ENCODE data around the gene BEST1. TPM values are rescaled to one million over a fixed set of nuclear protein-coding genes. Genes with fewer than 3 reads are reported as not detected.

The BEST1 gene
- total and polyA plus RNA-seq, 2 of the 13 experiments (the other 11 are each of a cell fraction or from before 2014, with no cell fraction given): 0.09 to 0.65 TPM

DNA sequence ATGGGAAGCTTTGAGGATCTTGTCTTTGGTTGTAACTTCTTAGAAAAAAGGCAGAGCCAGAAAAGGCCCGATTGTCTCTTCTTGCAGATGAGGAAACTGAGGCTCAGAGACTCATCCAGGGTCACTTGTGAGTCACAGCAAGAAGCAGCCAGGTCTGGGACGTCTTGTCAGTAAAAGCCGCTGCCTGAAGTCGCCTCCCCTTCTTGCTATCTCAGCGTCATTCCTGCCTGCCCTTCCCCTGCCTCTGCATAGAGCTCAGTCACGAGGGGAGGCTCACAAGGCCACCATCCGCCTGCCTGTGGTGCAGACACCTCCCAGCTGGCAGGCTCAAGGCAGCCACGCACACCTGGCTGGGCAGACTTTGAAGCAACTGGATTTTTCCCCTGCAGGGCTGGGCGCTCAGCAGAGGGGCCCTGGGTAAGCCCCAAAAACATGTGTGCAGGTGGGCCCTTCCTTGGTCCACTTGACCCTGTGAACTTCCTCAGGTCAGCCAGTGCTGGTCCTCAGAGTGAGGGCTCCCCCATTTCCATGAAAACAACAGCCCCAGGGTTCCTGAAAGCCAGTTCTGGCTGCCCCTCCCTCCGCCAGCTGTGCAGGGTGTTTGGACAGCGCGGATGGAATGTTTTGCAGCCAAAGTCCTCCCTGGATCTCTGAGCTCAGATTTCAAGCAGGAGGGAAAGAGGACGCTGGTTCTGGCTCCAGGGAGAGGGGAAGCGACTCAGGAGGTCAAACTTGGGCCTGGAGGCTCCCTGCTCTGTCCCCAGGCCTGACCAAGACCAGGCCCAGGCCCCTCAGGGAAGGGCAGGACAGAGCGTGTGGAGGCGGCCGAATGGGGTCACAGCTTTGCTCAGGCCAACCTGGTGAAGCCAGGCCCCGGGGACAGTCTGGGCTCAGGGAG is 26.7 kb upstream of the BEST1 start (continued):
- TF ChIP-seq, protein P1, sequence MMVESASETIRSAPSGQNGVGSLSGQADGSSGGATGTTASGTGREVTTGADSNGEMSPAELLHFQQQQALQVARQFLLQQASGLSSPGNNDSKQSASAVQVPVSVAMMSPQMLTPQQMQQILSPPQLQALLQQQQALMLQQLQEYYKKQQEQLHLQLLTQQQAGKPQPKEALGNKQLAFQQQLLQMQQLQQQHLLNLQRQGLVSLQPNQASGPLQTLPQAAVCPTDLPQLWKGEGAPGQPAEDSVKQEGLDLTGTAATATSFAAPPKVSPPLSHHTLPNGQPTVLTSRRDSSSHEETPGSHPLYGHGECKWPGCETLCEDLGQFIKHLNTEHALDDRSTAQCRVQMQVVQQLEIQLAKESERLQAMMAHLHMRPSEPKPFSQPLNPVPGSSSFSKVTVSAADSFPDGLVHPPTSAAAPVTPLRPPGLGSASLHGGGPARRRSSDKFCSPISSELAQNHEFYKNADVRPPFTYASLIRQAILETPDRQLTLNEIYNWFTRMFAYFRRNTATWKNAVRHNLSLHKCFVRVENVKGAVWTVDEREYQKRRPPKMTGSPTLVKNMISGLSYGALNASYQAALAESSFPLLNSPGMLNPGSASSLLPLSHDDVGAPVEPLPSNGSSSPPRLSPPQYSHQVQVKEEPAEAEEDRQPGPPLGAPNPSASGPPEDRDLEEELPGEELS (CRISPR knock-in tag; IDR thresholded peaks at IDR 0.05): peak; percentile 69
- TF ChIP-seq, protein P2, sequence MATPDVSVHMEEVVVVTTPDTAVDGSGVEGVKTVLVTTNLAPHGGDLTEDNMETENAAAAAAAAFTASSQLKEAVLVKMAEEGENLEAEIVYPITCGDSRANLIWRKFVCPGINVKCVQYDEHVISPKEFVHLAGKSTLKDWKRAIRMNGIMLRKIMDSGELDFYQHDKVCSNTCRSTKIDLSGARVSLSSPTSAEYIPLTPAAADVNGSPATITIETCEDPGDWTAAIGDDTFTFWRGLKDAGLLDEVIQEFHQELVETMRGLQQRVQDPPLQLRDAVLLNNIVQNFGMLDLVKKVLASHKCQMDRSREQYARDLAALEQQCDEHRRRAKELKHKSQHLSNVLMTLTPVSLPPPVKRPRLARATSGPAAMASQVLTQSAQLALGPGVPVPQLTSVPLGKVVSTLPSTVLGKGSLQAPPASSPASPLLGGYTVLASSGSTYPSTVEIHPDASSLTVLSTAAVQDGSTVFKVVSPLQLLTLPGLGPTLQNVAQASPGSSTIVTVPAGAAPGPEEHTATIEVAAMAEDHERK (CRISPR knock-in tag; IDR thresholded peaks at IDR 0.05; ENCODE audit: low read depth): no peak
- TF ChIP-seq ESRRA (CRISPR knock-in tag; IDR thresholded peaks at IDR 0.05; ENCODE audit: low read depth) (no peak), ZNF331 (CRISPR knock-in tag; IDR thresholded peaks at IDR 0.05) (peak; percentile 67), MEIS1 (CRISPR knock-in tag; IDR thresholded peaks at IDR 0.05; ENCODE audit: borderline replicate concordance) (peak; percentile 18; the same call in 1 of the 2 replicates), FOSL2 (CRISPR knock-in tag; IDR thresholded peaks at IDR 0.05) (no peak; the same call in 1 of the 2 replicates), TOE1 (CRISPR knock-in tag; IDR thresholded peaks at IDR 0.05) (no peak)
- TF ChIP-seq, protein P3, sequence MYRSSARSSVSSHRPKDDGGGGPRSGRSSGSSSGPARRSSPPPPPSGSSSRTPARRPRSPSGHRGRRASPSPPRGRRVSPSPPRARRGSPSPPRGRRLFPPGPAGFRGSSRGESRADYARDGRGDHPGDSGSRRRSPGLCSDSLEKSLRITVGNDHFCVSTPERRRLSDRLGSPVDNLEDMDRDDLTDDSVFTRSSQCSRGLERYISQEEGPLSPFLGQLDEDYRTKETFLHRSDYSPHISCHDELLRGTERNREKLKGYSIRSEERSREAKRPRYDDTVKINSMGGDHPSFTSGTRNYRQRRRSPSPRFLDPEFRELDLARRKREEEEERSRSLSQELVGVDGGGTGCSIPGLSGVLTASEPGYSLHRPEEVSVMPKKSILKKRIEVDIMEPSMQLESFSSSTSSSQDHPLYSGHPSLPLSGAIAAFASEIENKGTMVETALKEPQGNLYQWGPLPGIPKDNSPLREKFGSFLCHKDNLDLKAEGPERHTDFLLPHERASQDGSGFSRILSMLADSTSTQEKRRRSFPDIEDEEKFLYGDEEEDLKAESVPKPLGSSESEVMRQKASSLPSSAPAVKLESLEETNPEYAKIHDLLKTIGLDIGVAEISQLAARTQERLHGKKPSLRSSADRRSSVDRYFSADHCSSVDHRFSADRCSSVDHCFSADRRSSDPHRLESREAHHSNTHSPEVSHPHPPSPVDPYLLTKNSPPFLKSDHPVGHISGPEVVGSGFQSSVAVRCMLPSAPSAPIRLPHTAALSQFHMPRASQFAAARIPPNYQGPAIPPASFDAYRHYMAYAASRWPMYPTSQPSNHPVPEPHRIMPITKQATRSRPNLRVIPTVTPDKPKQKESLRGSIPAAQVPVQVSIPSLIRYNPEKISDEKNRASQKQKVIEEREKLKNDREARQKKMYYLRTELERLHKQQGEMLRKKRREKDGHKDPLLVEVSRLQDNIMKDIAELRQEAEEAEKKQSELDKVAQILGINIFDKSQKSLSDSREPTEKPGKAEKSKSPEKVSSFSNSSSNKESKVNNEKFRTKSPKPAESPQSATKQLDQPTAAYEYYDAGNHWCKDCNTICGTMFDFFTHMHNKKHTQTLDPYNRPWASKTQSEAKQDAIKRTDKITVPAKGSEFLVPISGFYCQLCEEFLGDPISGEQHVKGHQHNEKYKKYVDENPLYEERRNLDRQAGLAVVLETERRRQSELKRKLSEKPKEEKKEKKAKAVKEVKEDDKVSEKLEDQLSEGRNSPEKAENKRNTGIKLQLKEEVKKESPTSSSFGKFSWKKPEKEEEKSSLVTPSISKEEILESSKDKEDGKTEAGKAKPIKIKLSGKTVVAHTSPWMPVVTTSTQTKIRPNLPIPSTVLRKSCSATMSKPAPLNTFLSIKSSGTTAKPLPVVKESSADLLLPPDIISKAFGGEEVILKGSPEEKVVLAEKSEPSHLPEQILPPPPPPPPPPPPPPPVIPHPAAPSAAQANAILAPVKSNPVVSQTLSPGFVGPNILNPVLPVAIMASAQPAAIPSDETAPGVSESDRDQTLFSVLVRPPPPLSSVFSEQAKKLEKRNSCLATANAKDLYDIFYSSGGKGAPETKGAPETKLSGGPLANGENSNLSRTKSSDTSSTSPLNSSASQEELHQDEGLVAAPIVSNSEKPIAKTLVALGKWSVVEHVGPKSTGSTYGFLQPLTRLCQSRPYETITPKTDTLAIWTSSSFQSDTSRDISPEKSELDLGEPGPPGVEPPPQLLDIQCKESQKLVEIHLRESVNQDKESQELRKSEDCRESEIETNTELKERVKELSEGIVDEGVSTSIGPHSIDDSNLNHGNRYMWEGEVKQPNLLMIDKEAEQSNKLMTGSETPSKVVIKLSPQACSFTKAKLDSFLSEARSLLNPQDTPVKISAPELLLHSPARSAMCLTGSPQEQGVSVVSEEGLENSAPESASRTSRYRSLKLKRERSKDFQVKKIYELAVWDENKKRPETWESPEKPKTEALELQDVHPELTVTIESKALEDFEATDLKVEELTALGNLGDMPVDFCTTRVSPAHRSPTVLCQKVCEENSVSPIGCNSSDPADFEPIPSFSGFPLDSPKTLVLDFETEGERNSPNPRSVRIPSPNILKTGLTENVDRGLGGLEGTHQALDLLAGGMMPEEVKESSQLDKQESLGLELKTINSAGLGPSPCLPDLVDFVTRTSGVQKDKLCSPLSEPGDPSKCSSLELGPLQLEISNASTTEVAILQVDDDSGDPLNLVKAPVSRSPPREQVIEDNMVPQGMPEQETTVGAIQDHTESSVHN (CRISPR knock-in tag; IDR thresholded peaks at IDR 0.05): no peak
- TF ChIP-seq, protein P4, sequence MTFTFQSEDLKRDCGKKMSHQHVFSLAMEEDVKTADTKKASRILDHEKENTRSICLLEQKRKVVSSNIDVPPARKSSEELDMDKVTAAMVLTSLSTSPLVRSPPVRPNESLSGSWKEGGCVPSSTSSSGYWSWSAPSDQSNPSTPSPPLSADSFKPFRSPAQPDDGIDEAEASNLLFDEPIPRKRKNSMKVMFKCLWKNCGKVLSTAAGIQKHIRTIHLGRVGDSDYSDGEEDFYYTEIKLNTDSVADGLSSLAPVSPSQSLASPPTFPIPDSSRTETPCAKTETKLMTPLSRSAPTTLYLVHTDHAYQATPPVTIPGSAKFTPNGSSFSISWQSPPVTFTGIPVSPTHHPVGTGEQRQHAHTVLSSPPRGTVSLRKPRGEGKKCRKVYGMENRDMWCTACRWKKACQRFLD (CRISPR knock-in tag; IDR thresholded peaks at IDR 0.05; ENCODE audit: borderline replicate concordance): no peak
